Calu3 (cell line): Measurements from ENCODE around the gene PRDM12. TPM values are rescaled to one million over a fixed set of nuclear protein-coding genes. Genes with fewer than 3 reads are reported as not detected.

Experiments
- BruUV-seq: library from RNA; stranded (reverse); fragments of 400-500 nt; replicated peaks from 2 replicates; lab custom pipeline; 2021; lab: Mats Ljungman, UMichigan
- CTCF ChIA-PET: fragments of 300-600 bp; sonication (Branson Sonifier 250); formaldehyde crosslinking; loops from one replicate; lab custom pipeline; 2022; ENCODE audit warnings: antibody characterized with exemption; lab: Charles Lee
- DNase-seq: peaks from one replicate; pipeline ENCODE4 v3.0.0; 2022
- H3K27ac Mint-ChIP-seq: one replicate; pipeline ENCODE4 v1.8.0; 2022; ENCODE audit warnings: mixed read lengths; ENCODE audit not compliant: unreplicated experiment
- H3K27me3 Mint-ChIP-seq: one replicate; pipeline ENCODE4 v1.8.0; 2022; ENCODE audit warnings: mixed read lengths; ENCODE audit not compliant: unreplicated experiment
- H3K36me3 Mint-ChIP-seq: one replicate; pipeline ENCODE4 v1.8.0; 2022; ENCODE audit warnings: mild to moderate bottlenecking, moderate library complexity, mixed read lengths; ENCODE audit not compliant: insufficient read depth, unreplicated experiment
- H3K4me1 Mint-ChIP-seq: one replicate; pipeline ENCODE4 v1.8.0; 2022; ENCODE audit warnings: mild to moderate bottlenecking, low read depth, mixed read lengths; ENCODE audit not compliant: unreplicated experiment
- H3K4me3 Mint-ChIP-seq: one replicate; pipeline ENCODE4 v1.8.0; 2022; ENCODE audit warnings: mild to moderate bottlenecking, low read depth, moderate library complexity, mixed read lengths; ENCODE audit not compliant: unreplicated experiment
- H3K9me3 Mint-ChIP-seq: one replicate; pipeline ENCODE4 v1.8.0; 2022; ENCODE audit warnings: low read depth, mixed read lengths; ENCODE audit not compliant: unreplicated experiment
- intact Hi-C: fragments of 100-400 bp; cut with micrococcal nuclease; formaldehyde crosslinking; loops from one replicate; pipeline ENCODE4 v1.10.0; 2022; ENCODE audit not compliant: unreplicated experiment
- total RNA-seq: library from RNA; stranded (reverse); gene quantifications from 2 replicates; pipeline ENCODE4 v1.2.3, GENCODE V29; 2022
- TF ChIP-seq, protein P1 (sequence below): fragments of 200-600 bp; IDR thresholded peaks from one replicate; pipeline ENCODE4 v1.8.0; 2022; ENCODE audit warnings: antibody characterized with exemption; ENCODE audit not compliant: unreplicated experiment

The PRDM12 gene
- total RNA-seq, 1 experiment from 2014 or later = not detected

DNA sequence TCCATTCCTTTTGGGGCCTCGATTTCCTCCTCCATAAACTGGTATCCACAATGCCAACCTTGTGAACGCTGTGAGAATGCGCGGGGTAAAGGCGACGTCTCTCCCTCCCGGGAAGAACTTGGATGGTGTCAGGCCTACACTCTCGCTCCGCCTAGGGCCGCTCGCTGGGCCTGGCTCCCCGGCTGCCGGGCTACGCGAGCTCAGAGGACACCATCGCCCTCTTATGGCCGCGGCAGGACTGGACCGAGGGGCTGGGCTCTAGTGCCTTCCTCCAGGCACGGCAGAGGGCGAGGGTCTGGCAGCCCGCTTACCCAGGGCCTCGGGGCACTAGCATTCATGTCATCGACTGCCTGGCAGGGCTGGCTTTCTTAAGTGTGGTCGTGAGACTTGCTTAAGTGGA is 27.9 kb downstream of the PRDM12 start:
- Mint-ChIP-seq H3K27ac (no peak overlapping the region), H3K4me3 (no peak overlapping the region)
- BruUV-seq = no TSS peak

DNA sequence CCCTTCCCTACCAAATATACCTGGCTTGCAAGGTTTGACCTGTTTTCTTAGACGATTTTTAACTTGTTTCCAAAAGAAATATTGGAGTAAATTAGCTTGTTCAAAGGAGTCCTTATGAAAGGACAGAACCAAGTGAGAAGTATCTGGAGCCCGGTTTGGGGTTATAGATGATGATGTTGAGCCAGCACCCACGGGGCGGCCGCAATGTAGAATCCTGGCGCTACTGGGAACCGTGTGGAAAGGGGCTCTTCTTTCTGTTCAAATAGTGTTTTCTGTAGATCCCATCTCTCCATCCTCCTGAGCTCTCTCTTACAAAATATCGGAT is 28.7 kb downstream of the PRDM12 start:
- peaks cover 45% of the 10 kb centered on the region for H3K4me1 Mint-ChIP-seq
- peaks cover 60% of the 10 kb centered on the region for H3K36me3 Mint-ChIP-seq
- H3K27me3 Mint-ChIP-seq = no peaks in the 10 kb centered on the region
- intact Hi-C loops = no loop called here
- CTCF ChIA-PET = interaction anchor here (0.6 to 1.6 kb wide), 3 partner anchors 9 to 104 kb away, joined by 3 to 5 read pairs (median 4); no protein-coding TSS in a partner anchor
- DNase-seq = no peak
- no TSS peak for BruUV-seq
- H3K27ac Mint-ChIP-seq = peak overlapping the region; percentile 79
- no peaks in the 10 kb centered on the region for H3K9me3 Mint-ChIP-seq
- peak overlapping the region; percentile 90 for H3K4me3 Mint-ChIP-seq
- TF ChIP-seq, protein P1, sequence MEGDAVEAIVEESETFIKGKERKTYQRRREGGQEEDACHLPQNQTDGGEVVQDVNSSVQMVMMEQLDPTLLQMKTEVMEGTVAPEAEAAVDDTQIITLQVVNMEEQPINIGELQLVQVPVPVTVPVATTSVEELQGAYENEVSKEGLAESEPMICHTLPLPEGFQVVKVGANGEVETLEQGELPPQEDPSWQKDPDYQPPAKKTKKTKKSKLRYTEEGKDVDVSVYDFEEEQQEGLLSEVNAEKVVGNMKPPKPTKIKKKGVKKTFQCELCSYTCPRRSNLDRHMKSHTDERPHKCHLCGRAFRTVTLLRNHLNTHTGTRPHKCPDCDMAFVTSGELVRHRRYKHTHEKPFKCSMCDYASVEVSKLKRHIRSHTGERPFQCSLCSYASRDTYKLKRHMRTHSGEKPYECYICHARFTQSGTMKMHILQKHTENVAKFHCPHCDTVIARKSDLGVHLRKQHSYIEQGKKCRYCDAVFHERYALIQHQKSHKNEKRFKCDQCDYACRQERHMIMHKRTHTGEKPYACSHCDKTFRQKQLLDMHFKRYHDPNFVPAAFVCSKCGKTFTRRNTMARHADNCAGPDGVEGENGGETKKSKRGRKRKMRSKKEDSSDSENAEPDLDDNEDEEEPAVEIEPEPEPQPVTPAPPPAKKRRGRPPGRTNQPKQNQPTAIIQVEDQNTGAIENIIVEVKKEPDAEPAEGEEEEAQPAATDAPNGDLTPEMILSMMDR = no peak

More for the DNA sequence above, 27.9 kb downstream of the PRDM12 start:
- Mint-ChIP-seq H3K36me3 (peaks cover 55% of the 10 kb centered on the region), H3K27me3 (no peaks in the 10 kb centered on the region), H3K4me1 (peaks cover 44% of the 10 kb centered on the region), H3K9me3 (no peaks in the 10 kb centered on the region)
- TF ChIP-seq, protein P1 = no peak
- no peak for DNase-seq
- intact Hi-C loops = no loop called here
- CTCF ChIA-PET = interaction anchor here (1.6 kb wide), 1 partner anchor 8 kb away, joined by 4 read pairs; no protein-coding TSS in a partner anchor

DNA sequence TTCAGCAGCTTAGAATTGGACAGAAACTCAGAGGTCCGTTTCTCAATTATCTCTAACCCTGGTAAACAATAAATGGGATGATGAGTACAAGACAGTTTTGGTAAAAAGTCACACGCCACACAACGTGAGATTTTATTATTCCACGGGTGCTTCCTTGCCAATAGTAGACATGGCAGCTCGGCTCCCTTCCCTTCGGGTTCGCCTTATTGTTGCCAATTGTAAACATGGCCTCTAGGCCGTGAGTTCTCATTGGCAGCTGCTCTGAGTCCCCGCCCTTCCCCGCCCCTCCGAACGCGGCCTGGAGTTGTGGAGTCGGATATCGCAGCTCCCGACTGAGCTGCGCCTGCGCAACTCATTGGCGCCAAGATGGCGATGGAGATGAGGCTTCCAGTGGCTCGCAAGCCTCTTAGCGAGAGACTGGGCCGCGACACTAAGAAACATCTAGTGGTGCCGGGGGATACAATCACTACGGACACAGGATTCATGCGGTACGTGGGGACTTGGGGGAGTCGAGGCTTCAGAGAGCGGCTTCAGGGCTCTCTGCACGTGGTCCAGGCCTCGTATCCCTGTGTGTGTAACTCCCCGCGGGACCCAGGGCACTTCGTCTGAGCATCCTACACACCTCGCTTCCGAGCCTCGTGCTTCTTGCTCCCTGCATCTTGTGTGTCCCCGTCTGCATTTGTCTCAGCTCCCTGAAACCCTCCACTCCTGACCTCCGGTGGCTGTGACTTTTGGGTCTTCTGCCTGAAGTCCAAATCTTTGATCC is 29.2 kb downstream of the PRDM12 start, which contains the start of gene EXOSC2:
TSS of gene EXOSC2 (plus strand) at position 355 of the 766 bp plus-strand sequence. CDS start at position 367, 12 bp downstream.
- BruUV-seq = no TSS peak
- TF ChIP-seq, protein P1 = no peak
- H3K27ac Mint-ChIP-seq = peak within 1 kb of the TSS; percentile 79
- CTCF ChIA-PET = interaction anchor here (0.6 to 1.6 kb wide), 3 partner anchors 10 to 104 kb away, joined by 3 to 5 read pairs (median 4); no protein-coding TSS in a partner anchor
- no peaks in the 10 kb centered on the region for H3K27me3 Mint-ChIP-seq
- intact Hi-C loops = no loop called here
- H3K4me3 Mint-ChIP-seq = peak within 1 kb of the TSS; percentile 90
- no peaks in the 10 kb centered on the region for H3K9me3 Mint-ChIP-seq
- peaks cover 45% of the 10 kb centered on the region for H3K4me1 Mint-ChIP-seq
- peaks cover 60% of the 10 kb centered on the region for H3K36me3 Mint-ChIP-seq
- DNase-seq = peak; percentile 84

DNA sequence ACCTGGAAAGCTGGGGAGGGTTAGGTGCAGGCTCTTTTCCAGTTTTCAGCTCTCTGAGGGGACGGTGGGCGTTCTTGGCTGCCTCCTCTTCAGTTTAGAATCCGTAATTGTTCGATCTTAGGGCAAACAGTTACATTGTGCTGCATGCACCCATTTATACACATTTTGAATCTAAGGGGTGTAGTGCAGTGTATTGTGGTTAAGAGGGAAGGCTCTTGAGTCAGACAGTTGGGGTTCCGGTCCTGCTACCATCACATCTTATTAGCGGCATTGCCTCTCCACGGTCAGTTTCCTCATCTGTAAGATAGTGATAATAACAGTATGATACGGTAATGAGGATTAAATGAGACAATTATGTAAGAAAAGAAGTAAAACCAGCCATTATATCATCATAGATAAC is 29.8 kb downstream of the PRDM12 start:
- CTCF ChIA-PET = interaction anchor here (1.2 to 1.6 kb wide), 2 partner anchors 10 to 12 kb away, joined by 3 to 4 read pairs; no protein-coding TSS in a partner anchor
- H3K4me3 Mint-ChIP-seq = peak overlapping the region; percentile 90
- DNase-seq = no peak
- peaks cover 43% of the 10 kb centered on the region for H3K4me1 Mint-ChIP-seq
- peaks cover 60% of the 10 kb centered on the region for H3K36me3 Mint-ChIP-seq
- H3K9me3 Mint-ChIP-seq = no peaks in the 10 kb centered on the region
- TF ChIP-seq, protein P1 = no peak
- peak overlapping the region; percentile 79 for H3K27ac Mint-ChIP-seq
- H3K27me3 Mint-ChIP-seq = no peaks in the 10 kb centered on the region
- intact Hi-C loops = no loop called here
- BruUV-seq = TSS peak; percentile 60
